ENCODE measurements around the gene ADAM30.

ADAM30 gene

GRCh38 chr1:119896303-119896702 is at the start of gene ADAM30:
Gene ADAM30 (minus strand): TSS chr1:119896515. CDS start chr1:119896336, 179 bp downstream.
- no peak for DNase-seq (ENCODE audit: extremely low read depth, low read depth)
- TF ChIP-seq, protein P1, sequence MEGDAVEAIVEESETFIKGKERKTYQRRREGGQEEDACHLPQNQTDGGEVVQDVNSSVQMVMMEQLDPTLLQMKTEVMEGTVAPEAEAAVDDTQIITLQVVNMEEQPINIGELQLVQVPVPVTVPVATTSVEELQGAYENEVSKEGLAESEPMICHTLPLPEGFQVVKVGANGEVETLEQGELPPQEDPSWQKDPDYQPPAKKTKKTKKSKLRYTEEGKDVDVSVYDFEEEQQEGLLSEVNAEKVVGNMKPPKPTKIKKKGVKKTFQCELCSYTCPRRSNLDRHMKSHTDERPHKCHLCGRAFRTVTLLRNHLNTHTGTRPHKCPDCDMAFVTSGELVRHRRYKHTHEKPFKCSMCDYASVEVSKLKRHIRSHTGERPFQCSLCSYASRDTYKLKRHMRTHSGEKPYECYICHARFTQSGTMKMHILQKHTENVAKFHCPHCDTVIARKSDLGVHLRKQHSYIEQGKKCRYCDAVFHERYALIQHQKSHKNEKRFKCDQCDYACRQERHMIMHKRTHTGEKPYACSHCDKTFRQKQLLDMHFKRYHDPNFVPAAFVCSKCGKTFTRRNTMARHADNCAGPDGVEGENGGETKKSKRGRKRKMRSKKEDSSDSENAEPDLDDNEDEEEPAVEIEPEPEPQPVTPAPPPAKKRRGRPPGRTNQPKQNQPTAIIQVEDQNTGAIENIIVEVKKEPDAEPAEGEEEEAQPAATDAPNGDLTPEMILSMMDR (IDR thresholded peaks at IDR 0.05; ENCODE audit: low read depth, low read length): no peak; the same call in none of the 2 replicates

DNA sequence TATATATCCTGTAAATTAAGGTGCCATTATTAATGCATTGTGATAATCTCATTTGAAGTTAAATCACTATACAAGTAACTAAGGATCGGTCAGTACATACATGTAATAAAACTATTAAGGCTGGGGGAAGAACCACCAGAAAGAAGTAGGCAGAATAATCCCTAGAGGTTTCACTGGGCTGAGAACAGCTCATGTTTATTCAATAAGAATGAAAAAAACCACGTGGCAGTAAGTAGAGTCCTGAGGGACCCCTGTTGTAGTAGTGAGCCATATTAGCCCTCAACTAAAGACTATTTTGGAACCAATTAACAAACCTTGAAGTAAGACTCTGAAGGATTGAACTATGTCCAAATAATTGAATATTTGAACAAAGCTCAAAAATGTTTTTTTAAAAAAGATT is 46.9 kb upstream of the ADAM30 start:
- DNase-seq (ENCODE audit: extremely low read depth, low read depth): no peak
- TF ChIP-seq, protein P1 (IDR thresholded peaks at IDR 0.05; ENCODE audit: low read depth, low read length): no peak

GRCh38 chr1:119941392-119941791 is 45.1 kb upstream of the ADAM30 start:
- TF ChIP-seq, protein P1 (IDR thresholded peaks at IDR 0.05; ENCODE audit: low read depth, low read length): no peak
- no peak for DNase-seq (ENCODE audit: extremely low read depth, low read depth)

DNA sequence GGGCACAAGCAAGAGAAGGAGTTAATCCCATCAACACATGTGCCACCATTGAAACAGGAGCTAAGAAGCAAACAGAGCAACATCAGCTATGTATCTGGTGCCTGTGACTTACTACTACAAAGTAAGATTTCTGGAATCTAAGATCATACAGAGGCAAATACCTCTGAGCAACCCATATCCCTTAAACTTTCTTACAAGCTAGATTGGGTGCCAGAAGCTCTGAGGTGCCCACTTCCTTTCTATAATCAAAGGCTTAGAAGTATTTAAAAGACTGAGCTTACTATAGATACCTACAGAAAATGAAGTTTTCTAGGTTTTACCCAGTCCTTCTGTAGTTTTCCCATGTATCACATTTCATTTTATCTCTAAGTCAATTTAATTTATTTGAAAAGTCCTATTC is 44.4 kb upstream of the ADAM30 start:
- TF ChIP-seq, protein P1 (IDR thresholded peaks at IDR 0.05; ENCODE audit: low read depth, low read length): no peak

DNA sequence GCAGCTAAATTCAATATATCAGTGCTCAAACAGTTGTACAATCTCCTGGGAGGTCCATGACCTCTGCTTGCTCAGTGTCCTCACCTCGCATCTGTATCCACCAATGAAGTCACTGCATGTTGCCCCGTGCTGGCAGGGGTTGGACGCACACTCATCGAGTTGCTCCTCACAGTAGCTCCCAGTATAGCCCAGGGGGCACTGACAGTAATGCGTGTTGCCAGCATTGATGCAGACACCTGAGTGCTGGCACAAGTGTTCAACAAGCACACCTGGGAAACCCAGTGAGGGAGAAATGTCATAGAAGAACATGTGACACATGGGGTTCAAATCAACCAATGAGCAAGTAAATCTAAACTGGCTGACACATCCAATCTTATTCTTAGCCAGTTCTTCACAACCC is 40.9 kb upstream of the ADAM30 start:
- DNase-seq (ENCODE audit: extremely low read depth, low read depth): no peak
- TF ChIP-seq, protein P1 (IDR thresholded peaks at IDR 0.05; ENCODE audit: low read depth, low read length): no peak

More for the DNA sequence above, 44.4 kb upstream of the ADAM30 start:
- no peak for DNase-seq (ENCODE audit: extremely low read depth, low read depth)

DNA sequence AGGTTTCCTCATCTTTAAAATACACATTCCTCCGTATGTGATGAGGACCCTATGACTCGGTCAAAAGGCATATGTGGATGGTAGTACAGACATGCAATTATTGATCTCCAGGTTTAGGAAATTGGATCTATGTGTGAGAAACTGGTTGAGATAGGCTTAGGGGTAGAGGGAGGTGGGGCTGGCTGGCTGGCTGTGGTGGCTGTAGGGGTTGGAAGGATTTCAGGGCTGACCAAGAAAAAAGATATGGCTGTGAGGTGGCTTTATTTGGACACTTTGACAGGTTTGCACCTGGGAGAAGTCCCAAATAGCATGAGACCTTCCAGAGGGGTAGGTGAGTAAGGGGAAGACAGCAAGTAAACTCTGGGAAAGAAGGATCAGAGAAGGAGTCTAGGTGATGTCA is 39.6 kb upstream of the ADAM30 start:
- no peak for DNase-seq (ENCODE audit: extremely low read depth, low read depth)

DNA sequence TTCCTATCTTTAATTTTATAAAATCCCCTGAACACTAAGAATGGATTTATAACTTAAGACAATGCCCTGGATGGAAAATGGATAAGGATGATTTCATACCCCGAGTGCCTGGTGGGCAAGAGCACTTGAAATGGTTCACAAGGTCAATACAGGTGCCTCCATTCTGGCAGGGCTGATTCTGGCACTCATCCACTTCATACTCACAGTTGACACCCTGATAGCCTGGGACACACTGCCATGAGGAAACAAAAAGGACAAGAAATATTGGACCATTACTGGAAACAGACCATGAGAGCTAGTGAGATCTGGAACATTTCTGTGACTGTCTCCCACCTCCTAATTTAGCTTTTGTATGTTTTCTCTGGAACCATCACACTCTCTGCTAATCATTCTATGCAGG is 39.1 kb upstream of the ADAM30 start:
- no peak for DNase-seq (ENCODE audit: extremely low read depth, low read depth)
- TF ChIP-seq, protein P1 (IDR thresholded peaks at IDR 0.05; ENCODE audit: low read depth, low read length): no peak

More for the DNA sequence above, 39.6 kb upstream of the ADAM30 start:
- TF ChIP-seq, protein P1 (IDR thresholded peaks at IDR 0.05; ENCODE audit: low read depth, low read length): no peak
